ENCODE results near the gene PELO. TPM values are rescaled to one million over a fixed set of nuclear protein-coding genes. Genes with fewer than 3 reads are reported as not detected.

PELO gene
- total RNA-seq, 1 donor from 2014 or later = 11.8 TPM

DNA sequence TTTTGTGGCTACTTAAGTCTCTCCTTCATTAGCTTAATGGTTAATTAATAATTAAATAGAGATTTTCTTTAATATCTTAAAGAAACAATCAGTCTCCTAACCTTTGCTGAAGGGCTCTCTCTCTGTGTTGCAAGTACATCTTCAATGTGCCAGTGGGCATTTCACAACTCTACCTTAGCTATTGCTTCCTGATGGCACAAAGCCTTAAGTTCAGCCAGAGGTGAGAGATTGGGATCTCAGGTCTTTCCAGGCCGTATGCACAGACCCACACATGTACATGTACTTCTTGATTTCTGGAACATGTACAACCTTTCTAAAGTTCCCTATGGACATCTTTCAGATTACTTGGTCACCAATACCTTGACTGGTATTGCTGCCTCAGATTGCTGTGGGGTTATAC lies 8.9 kb upstream of the PELO start:
- Mint-ChIP-seq H3K27ac (no peak overlapping the region), H3K4me1 (ENCODE audit: low read depth) (peaks cover 4% of the 10 kb centered on the region), H3K9me3 (ENCODE audit: low read depth) (no peaks in the 10 kb centered on the region)

DNA sequence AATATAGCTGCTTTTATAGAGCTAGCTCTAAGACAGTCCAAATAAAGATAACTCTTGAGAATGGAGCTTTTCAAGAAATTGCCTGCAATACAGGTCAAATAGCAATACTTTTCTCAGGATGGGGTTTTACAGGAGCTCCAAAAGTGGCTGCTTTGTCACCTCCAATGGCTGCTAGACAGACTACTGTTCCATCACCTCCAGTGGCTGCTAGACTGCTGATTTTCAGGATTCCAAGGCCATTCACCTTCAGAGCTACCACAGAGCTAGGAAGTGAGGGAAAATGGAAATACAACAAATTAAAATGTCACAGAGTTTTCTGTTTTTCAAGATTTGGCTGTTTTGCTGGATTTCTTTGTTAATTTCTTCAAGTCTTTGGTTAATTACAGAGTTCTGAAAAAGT lies 8.5 kb upstream of the PELO start:
- Mint-ChIP-seq H3K9me3 (ENCODE audit: low read depth) (no peaks in the 10 kb centered on the region), H3K36me3 (ENCODE audit: insufficient read depth) (no peaks in the 10 kb centered on the region), H3K4me1 (ENCODE audit: low read depth) (peaks cover under 1% of the 10 kb centered on the region), H3K27me3 (peaks cover 4% of the 10 kb centered on the region), H3K4me3 (ENCODE audit: low read depth) (no peak overlapping the region), H3K27ac (no peak overlapping the region)
- no peak for DNase-seq (ENCODE audit: low spot score, unreplicated experiment)
- TF ChIP-seq CTCF (IDR thresholded peaks at IDR 0.05; ENCODE audit: unreplicated experiment) = no peak

More for the DNA sequence above, 8.9 kb upstream of the PELO start:
- Mint-ChIP-seq H3K4me3 (ENCODE audit: low read depth) (no peak overlapping the region), H3K36me3 (ENCODE audit: insufficient read depth) (no peaks in the 10 kb centered on the region), H3K27me3 (peaks cover 4% of the 10 kb centered on the region)
- DNase-seq (ENCODE audit: low spot score, unreplicated experiment) = no peak
- TF ChIP-seq CTCF (IDR thresholded peaks at IDR 0.05; ENCODE audit: unreplicated experiment) = no peak

DNA sequence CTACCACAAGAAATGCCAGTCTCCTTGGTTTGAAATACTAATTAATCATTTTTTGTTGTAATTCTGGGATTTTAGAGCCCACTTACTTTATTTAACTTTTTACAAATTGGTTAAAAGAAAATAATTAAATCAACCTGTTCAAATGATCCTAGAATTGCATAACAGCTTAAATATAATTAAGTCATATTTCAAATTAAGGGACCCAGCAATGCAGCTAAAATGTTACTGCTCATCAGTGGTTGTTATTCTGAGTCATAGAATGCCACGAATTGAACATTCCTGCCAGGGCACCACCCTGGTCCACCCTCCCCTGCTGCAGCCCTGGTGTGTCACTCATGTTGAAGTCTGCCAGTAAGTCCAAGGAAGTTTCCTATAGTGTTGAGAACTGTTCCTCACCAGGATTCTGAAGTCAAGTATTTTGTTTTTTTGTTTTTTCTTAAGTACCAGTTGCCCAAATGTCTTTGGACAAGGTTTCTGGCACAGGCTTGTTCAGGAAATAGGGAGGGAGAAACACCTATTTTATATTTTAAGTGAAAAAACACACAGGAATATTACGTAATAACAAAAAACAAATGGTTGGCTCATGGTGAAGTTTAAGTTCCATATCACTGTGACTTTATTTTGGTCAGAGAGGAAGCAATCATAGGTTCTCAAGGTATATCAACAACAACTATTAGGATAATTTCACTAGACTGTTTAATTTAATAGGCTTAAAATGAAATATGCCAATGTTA lies 4.3 kb upstream of the PELO start:
- no peak for DNase-seq (ENCODE audit: low spot score, unreplicated experiment)
- TF ChIP-seq CTCF (IDR thresholded peaks at IDR 0.05; ENCODE audit: unreplicated experiment) = no peak
- Mint-ChIP-seq H3K9me3 (ENCODE audit: low read depth) (no peaks in the 10 kb centered on the region), H3K27ac (no peak overlapping the region), H3K4me3 (ENCODE audit: low read depth) (no peak overlapping the region), H3K36me3 (ENCODE audit: insufficient read depth) (no peaks in the 10 kb centered on the region), H3K27me3 (peaks cover 4% of the 10 kb centered on the region), H3K4me1 (ENCODE audit: low read depth) (peaks cover 2% of the 10 kb centered on the region)

DNA sequence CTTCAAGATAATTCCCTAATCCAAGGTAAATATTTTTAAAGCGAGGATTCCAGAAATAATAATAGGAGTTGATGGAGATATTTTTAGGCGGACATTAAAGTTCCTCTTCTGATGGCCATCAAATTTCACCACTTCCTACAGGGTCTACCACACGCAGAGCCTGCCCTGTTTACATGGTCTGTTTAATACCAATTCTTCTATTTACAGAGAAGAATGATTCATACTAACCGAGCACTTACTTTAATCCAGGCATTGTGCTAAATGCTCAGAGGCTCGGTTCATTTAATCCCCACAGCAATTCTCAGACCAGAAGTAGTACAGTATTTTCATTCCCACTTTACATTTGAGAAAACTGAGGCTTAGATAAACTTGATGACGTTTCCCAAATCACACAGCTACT lies 3.0 kb upstream of the PELO start:
- peaks cover 12% of the 10 kb centered on the region for H3K4me1 Mint-ChIP-seq (ENCODE audit: low read depth)
- H3K9me3 Mint-ChIP-seq (ENCODE audit: low read depth) = no peaks in the 10 kb centered on the region
- peaks cover 4% of the 10 kb centered on the region for H3K27me3 Mint-ChIP-seq
- H3K27ac Mint-ChIP-seq = no peak overlapping the region
- no peak for DNase-seq (ENCODE audit: low spot score, unreplicated experiment)
- no peaks in the 10 kb centered on the region for H3K36me3 Mint-ChIP-seq (ENCODE audit: insufficient read depth)
- TF ChIP-seq CTCF (IDR thresholded peaks at IDR 0.05; ENCODE audit: unreplicated experiment) = no peak
- no peak overlapping the region for H3K4me3 Mint-ChIP-seq (ENCODE audit: low read depth)

- TF ChIP-seq CTCF (IDR thresholded peaks at IDR 0.05; ENCODE audit: unreplicated experiment) = no peak
- DNase-seq (ENCODE audit: low spot score, unreplicated experiment) = no peak
- no peaks in the 10 kb centered on the region for H3K36me3 Mint-ChIP-seq (ENCODE audit: insufficient read depth)
- H3K27ac Mint-ChIP-seq = no peak overlapping the region
- peaks cover 21% of the 10 kb centered on the region for H3K4me1 Mint-ChIP-seq (ENCODE audit: low read depth)
- no peaks in the 10 kb centered on the region for H3K9me3 Mint-ChIP-seq (ENCODE audit: low read depth)
- H3K4me3 Mint-ChIP-seq (ENCODE audit: low read depth) = no peak overlapping the region
- peaks cover 4% of the 10 kb centered on the region for H3K27me3 Mint-ChIP-seq
Measured at GRCh38 chr5:52786391-52786790, 1.3 kb upstream of the PELO start.

Measured in progenitor cell of endocrine pancreas (in vitro differentiated cells).